Hematopoietic multipotent progenitor cell treated with erythropoietin and hydrocortisone succinate and interleukin-3 and kit ligand, for 17 days (in vitro differentiated cells): Measurements from ENCODE around the gene CTDSP2.
"Not testable (repeated sequence)": the region's sequence is repeated elsewhere in the genome, so short reads cannot be mapped to it uniquely, and the experiment has no call there.

Experiments
- DNase-seq: peaks from one replicate; pipeline ENCODE4 v3.0.0-alpha.2; 2015; ENCODE audit warnings: low spot score

Gene CTDSP2

DNA sequence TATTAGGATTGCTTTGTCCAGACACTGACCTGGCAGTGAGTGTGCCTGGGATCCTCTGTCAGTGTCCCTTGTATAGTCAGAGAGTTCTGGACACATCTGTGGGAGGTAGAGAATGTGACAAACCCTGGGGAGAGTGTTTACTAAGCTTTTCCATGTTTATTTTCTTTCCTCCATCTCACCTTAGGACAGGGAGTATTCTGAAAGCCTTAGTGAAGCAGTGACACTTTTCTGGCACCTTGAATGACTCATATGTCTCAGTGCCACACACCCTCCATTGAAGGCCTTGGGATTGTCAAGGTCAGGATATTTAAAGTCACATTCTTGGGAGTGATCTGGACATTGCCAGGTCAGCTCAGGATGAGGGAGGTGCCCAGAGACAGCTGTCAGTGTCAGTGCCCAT, 34.9 kb upstream of the CTDSP2 start:
- no peak for DNase-seq

DNA sequence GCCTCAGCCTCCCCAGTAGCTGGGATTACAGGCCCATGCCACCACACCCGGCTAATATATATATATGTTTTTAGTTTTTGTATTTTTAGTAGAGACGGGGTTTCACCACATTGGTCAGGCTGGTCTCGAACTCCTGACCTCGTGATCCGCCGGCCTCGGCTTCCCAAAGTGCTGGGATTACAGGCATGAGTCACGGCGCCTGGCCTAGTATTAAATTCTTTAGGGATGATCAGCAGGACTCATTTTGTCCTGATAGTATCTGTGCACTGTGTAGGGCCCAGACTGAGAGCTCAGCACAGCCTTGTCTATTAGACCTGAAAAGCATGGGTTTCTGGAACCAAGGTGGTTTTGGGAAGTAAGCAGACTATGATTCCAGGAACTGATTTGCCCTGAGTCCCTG, 34.5 kb upstream of the CTDSP2 start:
- DNase-seq, result not testable (repeated sequence)

DNA sequence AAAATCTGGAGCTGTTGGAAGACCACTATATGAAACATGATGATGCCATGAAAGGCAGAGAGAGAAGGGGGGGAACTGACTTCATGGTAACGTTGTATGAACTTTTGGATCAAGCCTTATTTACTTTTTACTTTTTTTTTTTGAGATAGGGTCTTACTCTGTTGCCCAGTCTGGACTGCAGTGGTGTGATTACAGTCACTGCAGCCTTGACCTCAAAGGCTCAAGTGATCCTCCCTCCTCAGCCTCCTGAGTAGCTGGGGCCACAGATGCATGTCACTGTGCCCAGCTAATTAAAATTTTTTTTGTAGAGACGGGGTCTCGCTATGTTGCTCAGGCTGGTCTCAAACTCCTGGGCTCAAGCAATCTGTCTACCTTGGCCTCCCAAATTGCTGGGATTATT, 31.3 kb upstream of the CTDSP2 start:
- DNase-seq, result no peak

DNA sequence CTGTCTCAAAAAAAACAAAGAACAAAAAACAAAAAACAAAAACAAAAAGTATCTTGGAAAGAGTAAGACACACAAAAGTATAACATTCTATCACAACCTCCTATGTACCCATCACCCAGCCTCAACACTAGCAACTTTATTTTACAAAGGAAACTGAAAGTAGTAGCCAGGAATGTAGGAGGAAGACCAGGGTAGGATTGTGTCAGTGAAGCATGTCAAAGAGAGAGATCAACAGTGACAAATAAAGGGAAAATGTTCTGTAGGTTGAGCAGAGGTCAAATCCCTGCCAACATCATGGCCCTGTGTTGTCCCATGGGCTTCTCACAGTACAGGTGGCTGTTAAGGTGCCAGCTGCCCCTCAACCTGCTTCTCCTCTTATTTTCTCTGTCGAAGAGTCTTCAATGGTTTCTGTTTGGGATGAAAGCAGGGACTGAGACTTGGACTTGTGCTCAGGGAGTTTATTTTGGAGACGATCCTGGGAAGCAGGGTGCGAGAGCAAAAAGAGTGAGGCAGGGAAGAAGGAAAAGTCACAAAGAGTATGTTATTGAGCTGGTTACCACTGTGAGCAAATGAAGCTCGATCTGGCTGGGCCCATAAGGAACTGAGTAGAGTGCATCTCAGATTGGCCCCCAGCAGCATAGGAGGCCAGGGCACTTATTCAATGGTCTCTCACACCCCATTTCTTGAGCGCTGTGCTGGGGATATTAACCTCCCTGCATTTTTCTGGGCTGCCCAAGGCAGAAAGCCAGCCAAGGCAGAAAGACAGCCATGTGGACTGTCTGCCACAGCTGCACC, 29.4 kb upstream of the CTDSP2 start:
- DNase-seq, result no peak

DNA sequence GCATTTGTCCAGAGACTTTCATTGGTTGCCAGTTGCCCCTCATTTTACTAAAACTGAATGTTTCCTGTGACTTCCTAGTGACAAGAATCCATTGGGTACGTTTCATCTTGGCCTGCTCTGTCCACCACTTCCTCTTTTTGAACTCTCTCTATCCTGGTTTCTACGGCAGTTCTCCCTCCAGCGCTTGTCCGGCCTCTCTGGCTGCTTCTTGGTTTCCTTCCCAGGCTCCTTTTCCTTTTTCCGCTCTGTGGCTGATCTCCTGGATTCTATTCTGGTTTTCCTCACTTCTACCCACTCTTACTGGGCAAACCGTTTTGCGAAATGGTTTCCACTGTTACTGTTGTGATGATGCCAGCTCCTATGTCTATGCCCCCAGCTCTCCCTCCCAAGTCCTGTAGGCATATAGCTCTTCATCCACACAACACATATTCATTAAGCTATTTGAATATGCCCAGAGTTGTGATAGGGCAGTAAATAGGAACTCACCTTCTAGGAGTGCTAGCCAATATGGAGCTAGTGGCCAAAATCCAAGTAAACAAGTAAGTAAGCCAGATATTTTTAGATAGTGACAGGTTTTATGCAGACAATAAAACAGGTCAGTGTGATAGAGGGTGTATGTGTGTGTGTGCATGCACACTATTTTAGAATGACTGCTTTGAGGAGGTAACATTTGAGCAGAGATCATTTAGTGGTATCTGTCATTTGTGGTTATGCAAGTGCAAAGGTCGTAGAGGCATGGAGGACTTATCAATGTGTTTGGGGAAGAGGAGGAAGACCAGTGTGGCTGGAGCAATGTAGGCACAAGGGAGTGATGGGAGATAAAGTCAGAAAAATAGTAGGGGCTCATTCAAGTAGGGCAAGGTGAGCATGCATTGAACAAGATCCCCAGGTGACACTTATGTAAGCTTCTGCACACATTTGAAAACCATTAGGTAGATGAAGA, 27.9 kb upstream of the CTDSP2 start:
- DNase-seq, result no peak

DNA sequence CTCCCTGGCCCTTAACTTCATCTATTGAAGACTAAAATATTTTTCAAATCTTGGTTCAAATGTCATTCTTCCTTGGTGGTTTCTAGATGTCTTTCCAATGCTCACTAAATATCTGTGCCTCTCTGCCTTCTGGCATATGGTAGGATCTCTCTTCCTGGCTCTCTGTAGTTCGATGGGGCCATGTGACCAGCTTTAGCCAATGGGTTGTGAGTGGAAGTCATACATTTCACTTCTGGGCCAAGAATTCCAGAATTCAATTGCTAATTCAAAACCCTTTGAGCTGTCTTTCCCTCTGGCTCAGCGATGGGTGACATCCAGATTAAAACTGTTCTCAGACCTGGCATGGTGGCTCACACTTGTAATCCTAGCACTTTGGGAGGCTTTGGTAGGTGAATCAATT, 25.8 kb upstream of the CTDSP2 start:
- no peak for DNase-seq

DNA sequence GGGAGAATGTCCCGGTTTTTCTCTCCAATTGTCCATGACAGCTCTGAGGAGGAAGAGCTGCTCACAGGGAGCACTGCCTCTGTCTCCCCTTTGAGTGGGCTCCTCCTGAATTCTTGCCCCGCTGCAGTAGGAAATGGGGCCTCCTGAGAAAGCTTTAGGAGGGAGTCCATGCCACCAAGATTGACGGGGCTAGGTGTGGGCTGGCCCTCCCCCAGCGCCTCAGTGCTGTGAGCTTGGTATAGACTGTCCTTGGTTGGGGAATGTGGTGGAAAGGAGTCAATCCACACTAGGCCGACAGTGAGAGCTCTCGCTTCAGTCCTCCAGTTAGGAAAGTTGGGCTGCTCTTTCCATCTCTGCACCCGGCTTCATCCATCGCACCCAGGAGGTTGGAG, 23.4 kb upstream of the CTDSP2 start:
- no peak for DNase-seq

DNA sequence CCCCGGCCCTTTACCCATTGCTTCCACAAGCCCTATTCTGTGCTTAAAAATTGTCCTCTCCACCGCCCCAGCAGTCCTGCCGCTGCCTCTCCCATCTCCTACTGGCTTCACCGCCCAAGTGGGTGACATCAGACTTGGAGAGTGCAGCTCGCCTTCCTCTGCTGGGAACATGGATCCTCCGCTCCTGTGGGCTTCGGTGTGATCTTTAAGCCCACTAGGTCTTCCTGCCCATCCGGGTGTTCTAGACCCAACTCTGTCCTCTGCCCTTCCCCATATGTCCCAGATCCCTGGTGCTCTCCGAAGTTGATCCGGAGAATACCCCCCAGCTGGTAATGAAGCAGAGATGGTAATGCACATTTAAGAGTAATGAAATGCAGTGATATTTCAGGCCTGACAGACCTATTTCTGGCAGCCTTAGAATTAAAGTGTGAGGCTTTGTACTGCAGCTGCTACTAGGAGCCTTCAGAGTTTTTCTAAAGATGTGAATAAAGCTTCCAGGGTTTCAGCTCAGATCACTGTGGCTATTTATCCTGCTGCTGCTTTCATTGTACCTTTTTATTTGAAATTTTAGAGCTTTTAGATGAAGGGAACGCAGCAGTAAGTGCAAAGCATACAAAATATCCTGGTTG, 22.9 kb upstream of the CTDSP2 start:
- DNase-seq, result no peak

DNA sequence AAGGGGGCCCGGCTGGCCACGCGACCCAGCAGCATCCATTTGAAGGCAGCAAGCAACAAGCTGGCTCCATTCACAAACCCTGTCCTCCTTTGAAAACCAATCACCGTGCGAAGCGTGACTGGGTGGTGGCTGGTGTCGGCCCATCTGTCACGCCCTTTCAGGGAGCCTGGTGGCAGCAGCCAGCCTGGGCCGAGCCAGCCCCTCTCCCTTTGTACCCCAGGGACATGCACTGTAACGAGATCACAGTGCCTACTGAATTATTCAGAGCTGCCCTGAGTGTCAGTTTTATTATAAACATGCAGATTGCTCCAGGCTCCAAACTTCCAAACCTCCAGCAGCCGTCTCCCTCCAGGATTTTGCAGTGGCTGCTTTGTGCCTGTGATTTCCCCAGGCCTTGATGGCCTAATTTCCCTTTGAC, 22.3 kb upstream of the CTDSP2 start:
- no peak for DNase-seq

DNA sequence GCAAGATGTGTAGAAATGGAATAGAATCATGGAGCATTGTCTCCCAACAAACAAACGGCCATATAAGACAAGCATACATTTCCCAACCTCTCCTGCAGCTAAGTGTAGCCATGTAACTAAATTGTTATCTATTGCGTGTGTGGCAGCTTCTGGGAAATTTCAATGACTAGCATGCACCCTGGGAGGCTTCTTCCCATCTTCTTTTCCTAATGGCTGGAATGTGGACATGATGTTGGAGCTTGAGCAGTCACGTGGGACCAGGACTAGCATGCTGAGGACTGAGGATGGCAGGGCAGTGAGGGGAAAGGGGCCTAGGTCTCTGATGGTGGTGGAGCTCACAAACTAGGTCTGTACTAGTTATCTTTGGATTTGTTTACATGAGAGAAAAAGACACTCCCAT, 21.7 kb upstream of the CTDSP2 start:
- no peak for DNase-seq

DNA sequence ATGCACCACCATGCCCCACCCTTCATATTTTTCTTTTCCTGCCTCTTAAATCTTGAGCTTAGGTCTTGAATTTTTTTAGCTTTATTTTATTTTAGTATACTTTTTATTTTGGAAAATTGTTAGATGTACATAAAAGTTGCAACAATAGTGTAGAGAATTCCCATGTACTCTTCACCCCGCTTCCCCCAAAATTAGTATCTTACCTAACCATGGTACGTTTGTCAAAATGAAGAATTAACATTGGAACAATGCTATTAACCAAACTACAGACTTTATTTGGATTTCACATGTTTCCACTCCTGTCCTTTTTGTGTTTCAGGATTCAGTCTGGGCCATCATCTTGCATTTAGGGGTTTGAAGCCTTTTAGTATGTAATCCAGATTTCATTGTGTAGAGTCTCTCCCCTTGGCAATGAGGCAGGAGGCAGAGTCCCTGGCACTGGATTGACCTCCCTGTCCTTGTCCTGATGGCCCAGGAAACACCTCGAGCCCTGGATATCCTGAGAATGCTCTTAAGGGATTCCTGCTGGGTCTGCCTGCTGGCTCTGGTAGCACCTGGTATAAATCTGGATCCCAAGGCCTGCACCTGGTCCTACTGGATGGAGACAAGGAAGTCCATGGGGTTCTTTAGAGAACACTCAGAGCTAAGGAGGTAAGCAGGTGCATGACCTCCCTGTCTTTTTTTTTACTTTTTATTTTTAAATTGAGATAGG, 19.9 kb upstream of the CTDSP2 start:
- DNase-seq, result no peak

DNA sequence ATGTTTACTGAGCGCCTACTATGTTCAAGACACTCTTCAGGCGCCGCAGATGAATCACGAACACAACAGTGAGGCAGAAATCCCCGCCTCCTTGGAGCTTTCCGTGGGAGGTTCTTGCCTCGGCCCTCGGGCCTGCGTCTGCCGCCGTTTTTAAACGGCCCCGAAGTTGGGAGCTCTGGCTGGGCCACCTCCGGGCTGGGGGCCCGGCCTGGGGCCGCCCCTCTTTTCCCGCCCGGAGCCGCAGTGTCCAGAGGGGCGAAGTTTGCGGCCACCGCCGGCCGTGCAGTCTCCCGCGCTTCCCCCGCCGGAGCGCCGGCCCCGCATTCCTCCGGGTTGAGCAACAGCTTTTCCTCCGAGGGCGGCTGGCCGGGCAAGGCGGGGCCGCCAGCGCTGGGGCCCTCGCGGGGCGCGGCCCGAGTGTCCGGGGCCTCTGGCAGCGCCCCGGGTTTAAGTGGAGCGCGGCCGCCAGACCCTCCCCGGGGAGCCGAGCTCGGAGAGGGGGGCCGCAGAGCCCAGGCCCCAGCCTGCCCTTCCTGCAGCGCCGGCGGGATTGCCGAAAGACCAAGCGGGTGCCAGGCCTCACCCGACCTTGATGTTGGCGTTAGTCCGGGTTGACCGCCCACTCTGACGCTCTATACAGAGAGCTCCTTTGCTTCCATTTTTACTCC, 18.7 kb upstream of the CTDSP2 start:
- DNase-seq, result no peak

DNA sequence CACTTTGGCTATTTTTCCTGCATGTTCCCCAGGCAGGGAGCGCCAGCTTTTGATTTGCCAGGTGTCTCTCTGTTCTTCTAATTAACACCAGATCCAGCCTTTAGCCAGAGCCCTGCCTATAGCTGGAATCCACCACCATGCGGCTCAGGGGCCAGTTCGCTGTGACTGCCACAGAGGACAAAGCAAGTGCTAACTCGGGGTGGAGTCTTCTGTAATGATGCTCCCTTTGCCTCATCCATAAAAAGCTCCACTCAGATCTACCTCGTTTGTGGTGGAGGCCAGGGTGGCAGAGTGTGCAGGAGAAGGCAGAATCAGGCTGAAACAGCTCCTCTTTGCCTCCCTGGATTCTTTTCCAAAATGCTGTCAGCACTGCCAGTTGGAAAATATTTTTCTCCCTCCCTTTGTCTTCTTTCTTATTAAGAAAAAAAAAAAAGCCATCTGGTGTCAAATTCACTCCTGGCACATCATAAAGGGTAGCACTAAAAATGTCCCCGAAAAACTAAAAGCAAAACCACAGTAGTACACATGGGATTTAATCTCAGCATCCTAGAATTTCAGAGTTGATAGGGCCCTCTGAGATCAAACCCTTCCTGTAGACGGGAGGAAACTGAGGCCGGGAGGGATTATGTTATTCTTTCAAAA, 18.0 kb upstream of the CTDSP2 start:
- DNase-seq, result no peak

DNA sequence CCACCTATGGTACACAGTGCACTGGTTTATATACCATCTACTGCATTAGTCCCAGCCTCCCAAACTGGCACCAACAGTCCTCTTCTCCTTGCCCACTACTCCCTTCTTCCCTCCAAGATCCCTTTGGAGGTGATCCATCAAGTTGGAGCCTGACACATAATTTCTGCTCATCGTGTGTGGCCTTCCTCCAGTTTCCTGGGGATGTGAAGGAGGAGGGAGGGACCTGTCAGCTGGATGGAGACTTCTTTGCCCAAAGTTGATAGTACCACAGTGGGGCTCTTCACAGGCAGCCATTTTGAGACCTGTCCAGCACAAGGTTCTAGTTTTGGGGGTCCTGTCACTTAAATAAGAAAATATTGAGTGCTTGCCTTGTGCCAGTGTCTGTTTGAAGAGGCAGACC, 17.1 kb upstream of the CTDSP2 start:
- DNase-seq, result no peak

DNA sequence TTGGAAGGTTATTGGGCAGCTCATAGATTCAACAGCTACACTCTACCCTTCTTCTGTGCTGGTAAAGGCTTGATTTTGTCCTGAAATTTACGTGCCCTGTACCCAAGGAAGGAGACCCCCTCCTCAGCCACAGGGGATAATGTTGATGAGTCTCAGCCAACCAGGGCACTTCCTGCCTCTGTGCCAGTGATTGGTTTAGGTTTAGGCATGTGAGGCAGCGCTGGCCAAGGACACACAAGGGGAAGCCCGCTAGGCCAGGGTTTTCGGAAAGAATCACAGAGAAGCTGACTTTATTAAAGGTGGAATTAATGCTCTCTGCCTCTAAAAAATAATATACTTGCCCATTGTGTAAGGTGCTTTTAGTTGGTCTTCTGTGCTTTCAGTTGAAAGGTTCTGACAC, 15.4 kb upstream of the CTDSP2 start:
- DNase-seq, result no peak

DNA sequence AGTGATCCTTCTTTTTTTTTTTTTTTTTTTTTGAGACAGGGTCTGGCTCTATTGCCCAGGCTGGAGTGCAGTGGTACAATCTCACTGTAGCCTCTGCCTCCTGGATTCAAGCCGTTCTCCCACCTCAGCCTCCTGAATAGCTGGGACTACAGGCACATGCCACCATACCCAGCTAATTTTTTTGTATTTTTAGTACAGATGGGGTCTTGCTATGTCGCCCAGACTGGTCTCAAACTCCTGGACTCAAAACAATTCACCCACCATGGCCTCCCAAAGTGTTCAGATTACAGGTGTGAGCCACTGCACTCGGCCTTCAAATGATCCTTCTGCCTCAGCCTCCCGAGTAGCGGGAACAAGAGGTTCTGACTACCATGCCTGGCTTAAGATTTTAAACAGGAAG, 14.4 kb upstream of the CTDSP2 start:
- not testable (repeated sequence) for DNase-seq

DNA sequence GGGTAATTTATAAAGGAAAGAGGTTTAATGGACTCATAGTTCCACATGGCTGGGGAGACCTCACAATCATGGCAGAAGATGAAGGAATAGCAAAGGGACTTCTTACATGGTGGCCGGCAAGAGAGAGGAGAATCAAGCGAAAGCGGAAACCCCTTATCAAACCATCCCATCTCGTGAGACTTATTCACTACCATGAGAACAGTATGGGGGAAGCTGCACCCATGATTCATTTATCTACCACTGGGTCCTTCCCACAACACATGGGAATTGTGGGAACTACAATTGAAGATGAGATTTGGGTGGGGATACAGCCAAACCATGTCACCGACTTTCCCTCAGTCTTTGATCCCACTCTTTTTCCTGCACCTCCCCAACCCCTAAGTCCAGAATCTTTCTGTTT, 12.6 kb upstream of the CTDSP2 start:
- DNase-seq, result no peak

DNA sequence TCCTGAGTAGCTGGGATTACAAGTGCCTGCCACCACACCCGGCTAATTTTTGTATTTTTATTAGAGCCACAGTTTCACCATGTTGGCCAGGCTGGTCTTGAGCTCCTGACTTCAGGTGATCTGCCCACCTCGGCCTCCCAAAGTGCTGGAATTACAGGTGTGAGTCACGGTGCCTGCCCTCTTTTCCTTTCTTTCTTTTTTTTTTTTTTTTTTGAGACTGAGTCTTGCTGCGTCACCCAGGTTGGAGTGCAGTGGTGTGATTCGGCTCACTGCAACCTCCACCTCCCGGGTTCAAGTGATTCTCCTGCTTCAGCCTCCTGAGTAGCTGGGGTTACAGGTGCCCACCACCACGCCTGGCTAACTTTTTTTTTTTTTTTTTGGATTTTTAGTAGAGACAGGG, 11.6 kb upstream of the CTDSP2 start:
- not testable (repeated sequence) for DNase-seq

DNA sequence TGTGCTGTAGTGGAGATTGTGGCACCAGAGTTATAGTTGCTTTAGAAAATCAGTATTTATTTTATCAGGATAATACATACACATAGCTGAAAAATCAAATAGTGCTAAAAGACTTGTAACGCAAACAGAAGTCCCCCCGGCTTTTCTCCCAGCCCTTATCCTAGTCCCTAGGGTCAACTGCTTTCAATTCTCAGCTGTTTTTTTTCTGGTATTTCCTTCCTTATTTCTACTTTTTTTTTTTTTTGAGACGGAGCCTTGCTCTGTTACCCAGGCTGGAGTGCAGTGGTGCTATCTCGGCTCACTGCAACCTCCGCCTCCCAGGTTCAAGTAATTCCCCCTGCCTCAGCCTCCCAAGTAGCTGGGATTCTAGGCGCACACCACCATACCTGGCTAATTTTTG, 8.4 kb upstream of the CTDSP2 start:
- no peak for DNase-seq

DNA sequence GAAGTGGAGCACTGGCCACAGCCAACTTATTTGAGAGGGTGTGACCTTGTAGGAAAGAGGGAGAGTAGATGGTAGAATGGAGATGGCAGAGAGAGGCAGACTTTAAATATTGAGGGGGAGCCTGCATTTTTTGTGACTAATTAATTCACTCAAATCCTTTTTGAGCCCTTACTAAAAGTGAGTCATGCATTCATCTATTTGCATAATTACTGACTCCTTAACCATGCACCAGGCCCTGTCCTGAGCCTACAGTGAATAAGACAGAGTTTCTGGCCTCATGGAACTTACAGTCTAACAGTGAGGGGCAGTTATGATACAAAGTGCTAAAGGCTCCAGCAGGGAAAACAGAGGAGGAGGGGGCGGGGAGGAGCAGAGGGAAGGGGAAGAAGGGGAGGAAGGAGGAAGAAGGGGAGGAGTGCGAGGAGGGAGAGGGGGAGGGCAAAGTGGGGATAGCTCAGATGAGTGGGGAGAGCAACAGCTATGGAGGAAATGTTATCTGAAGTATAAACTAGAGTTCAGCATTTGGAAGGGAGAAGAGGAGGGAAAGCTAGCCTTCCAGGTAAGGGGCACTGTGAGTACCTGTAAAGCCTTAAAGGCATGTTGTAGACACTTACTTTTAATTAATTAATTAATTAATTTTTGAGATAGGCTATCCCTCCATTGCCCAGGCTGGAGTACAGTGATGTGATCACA, 7.5 kb upstream of the CTDSP2 start:
- DNase-seq, result no peak
